Measurements from ENCODE around the gene CNTNAP5. TPM values are rescaled to one million over a fixed set of nuclear protein-coding genes. Genes with fewer than 3 reads are reported as not detected.

Gene CNTNAP5
- total RNA-seq, 2 donors from 2014 or later, result not detected

DNA sequence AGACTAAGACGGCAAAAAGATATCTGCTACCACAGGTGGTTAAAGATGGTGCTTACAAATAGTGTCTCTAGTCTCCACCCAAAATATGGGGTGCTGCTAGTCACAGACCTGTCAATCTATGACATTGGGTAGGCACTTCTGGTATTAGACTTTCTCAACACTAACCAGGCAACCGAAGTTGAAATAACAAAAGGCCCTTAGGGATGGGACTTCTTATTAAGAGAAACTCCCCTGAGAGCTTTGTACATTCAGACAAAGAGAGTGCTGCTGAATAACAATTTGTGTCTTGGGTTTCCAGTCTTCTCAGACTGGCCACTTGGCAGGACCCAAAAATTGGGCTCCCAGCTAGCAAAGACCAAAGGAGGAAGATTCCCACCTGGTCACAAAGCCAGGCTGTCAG, 310.0 kb downstream of the CNTNAP5 start:
- no peaks in the 10 kb centered on the region for H3K36me3 ChIP-seq
- ATAC-seq (ENCODE audit: insufficient number of reproducible peaks, low FRiP score, low read depth) (no peak), DNase-seq (ENCODE audit: low spot score) (no peak)
- H3K4me3 ChIP-seq, result no peak overlapping the region
- no peaks in the 10 kb centered on the region for H3K4me1 ChIP-seq (ENCODE audit: control insufficient read depth in 1 of 2, low read depth in 2 of 2)
- no peak overlapping the region for H3K27ac ChIP-seq
- no peaks in the 10 kb centered on the region for H3K9me3 ChIP-seq
- TF ChIP-seq CTCF (IDR thresholded peaks at IDR 0.05), result no peak
- no peaks in the 10 kb centered on the region for H3K27me3 ChIP-seq (replicated peaks; ENCODE audit: insufficient read depth)

DNA sequence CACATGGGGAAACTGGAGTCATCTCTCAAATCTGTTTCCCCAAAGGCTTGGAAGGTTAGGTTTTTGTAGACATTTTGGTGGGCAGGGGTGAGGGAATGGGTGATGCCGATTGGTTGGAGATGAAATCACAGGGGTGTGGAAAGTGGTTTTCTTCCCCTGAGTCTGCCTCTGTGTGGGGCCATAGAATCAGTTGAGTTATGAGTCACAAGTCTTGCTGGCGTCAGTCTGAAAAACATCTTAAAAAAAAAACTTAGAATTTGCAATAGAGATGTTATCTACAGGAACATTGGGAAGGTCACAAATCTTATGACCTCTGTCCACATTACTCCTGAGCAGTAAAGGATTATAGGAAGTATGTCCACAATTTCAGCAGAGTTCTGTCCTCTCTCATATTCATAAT, 314.6 kb downstream of the CNTNAP5 start:
- H3K27ac ChIP-seq, result no peak overlapping the region
- H3K4me3 ChIP-seq, result no peak overlapping the region
- no peaks in the 10 kb centered on the region for H3K4me1 ChIP-seq (ENCODE audit: control insufficient read depth in 1 of 2, low read depth in 2 of 2)
- no peaks in the 10 kb centered on the region for H3K27me3 ChIP-seq (replicated peaks; ENCODE audit: insufficient read depth)
- DNase-seq (ENCODE audit: low spot score) (no peak), ATAC-seq (ENCODE audit: insufficient number of reproducible peaks, low FRiP score, low read depth) (no peak)
- TF ChIP-seq CTCF (IDR thresholded peaks at IDR 0.05), result no peak
- no peaks in the 10 kb centered on the region for H3K36me3 ChIP-seq
- H3K9me3 ChIP-seq, result no peaks in the 10 kb centered on the region

GRCh38 chr2:124343827-124344498, 318.9 kb downstream of the CNTNAP5 start:
- no peak for DNase-seq (ENCODE audit: low spot score)
- Histone ChIP-seq H3K36me3 (no peaks in the 10 kb centered on the region), H3K4me3 (no peak overlapping the region), H3K4me1 (ENCODE audit: control insufficient read depth in 1 of 2, low read depth in 2 of 2) (no peaks in the 10 kb centered on the region), H3K27ac (no peak overlapping the region), H3K9me3 (no peaks in the 10 kb centered on the region), H3K27me3 (replicated peaks; ENCODE audit: insufficient read depth) (no peaks in the 10 kb centered on the region)
- ATAC-seq (ENCODE audit: insufficient number of reproducible peaks, low FRiP score, low read depth), result no peak
- TF ChIP-seq CTCF (IDR thresholded peaks at IDR 0.05), result no peak

GRCh38 chr2:124347209-124347608, 322.1 kb downstream of the CNTNAP5 start:
- Histone ChIP-seq H3K36me3 (no peaks in the 10 kb centered on the region), H3K9me3 (no peaks in the 10 kb centered on the region), H3K4me1 (ENCODE audit: control insufficient read depth in 1 of 2, low read depth in 2 of 2) (no peaks in the 10 kb centered on the region), H3K4me3 (no peak overlapping the region), H3K27me3 (replicated peaks; ENCODE audit: insufficient read depth) (no peaks in the 10 kb centered on the region), H3K27ac (no peak overlapping the region)
- DNase-seq (ENCODE audit: low spot score), result no peak
- no peak for ATAC-seq (ENCODE audit: insufficient number of reproducible peaks, low FRiP score, low read depth)
- TF ChIP-seq CTCF (IDR thresholded peaks at IDR 0.05), result no peak

DNA sequence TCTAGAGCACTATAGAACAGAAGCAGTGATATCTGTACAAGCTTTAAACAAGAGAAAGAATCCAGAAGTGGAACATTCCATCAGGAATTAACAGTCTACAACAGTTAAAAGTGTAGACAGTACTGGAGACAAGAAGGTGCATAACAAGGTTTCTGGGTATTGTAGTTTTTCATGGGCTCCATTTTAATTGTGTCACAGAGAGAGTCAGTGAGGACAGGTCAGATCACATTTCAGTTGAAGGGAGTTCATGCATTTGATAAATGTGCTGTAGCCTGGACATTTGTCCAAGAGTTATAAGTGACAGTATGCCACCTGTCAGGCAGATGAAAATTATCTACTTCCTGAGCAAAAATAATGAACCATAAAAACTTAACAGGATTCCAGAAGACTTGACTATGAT, 328.6 kb downstream of the CNTNAP5 start:
- no peaks in the 10 kb centered on the region for H3K36me3 ChIP-seq
- TF ChIP-seq CTCF (IDR thresholded peaks at IDR 0.05), result no peak
- DNase-seq (ENCODE audit: low spot score) (no peak), ATAC-seq (ENCODE audit: insufficient number of reproducible peaks, low FRiP score, low read depth) (no peak)
- no peak overlapping the region for H3K27ac ChIP-seq
- H3K4me3 ChIP-seq, result no peak overlapping the region
- no peaks in the 10 kb centered on the region for H3K4me1 ChIP-seq (ENCODE audit: control insufficient read depth in 1 of 2, low read depth in 2 of 2)
- H3K27me3 ChIP-seq (replicated peaks; ENCODE audit: insufficient read depth), result no peaks in the 10 kb centered on the region
- H3K9me3 ChIP-seq, result no peaks in the 10 kb centered on the region
